Keratinocyte (primary cell): ENCODE data around the gene NDUFAF3.

Experiments
- EZH2 ChIP-seq: IDR thresholded peaks from one replicate; pipeline ENCODE4 v1.6.1; 2012; ENCODE audit warnings: inconsistent platforms, mild to moderate bottlenecking, low read length, moderate library complexity
- TF ChIP-seq, protein P1 (sequence below), 3 experiments: IDR thresholded peaks in 1 of 3; conservative IDR thresholded peaks in 1 of 3; optimal IDR thresholded peaks in 1 of 3; 2 replicates in 2 of 3; 3 replicates in 1 of 3; pipeline versions ENCODE3 to v1.5.1; 2011; ENCODE audit warnings: low read length in 3 of 3, mild to moderate bottlenecking in 3 of 3, moderate library complexity in 2 of 3, control low read depth in 1 of 3, inconsistent platforms in 1 of 3; ENCODE audit not compliant: insufficient read depth in 2 of 3; ENCODE audit errors: extremely low read depth in 1 of 3

DNA sequence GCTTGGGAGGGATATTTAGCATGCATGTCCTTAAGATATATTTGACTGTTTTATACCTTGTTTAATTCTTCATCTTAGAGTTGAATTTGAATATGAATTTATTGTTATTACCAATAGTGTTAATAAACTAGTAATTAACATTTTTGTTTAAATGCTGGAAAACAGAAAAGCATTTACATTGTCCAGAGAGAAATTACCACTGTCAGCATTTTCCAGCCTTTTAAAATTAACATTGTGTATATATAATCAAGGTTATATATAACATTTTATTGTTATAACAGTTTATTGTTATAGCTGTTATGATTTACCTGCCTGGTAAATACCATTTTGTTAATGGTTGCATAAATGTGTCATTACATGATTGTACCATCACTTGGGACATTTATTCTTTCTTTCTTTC, 39.9 kb upstream of the NDUFAF3 start:
- TF ChIP-seq EZH2: no peak
- TF ChIP-seq, protein P1, sequence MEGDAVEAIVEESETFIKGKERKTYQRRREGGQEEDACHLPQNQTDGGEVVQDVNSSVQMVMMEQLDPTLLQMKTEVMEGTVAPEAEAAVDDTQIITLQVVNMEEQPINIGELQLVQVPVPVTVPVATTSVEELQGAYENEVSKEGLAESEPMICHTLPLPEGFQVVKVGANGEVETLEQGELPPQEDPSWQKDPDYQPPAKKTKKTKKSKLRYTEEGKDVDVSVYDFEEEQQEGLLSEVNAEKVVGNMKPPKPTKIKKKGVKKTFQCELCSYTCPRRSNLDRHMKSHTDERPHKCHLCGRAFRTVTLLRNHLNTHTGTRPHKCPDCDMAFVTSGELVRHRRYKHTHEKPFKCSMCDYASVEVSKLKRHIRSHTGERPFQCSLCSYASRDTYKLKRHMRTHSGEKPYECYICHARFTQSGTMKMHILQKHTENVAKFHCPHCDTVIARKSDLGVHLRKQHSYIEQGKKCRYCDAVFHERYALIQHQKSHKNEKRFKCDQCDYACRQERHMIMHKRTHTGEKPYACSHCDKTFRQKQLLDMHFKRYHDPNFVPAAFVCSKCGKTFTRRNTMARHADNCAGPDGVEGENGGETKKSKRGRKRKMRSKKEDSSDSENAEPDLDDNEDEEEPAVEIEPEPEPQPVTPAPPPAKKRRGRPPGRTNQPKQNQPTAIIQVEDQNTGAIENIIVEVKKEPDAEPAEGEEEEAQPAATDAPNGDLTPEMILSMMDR (optimal IDR thresholded peaks at IDR 0.05 in 1 of 3, IDR thresholded peaks at IDR 0.05 in 1 of 3, conservative IDR thresholded peaks at IDR 0.05 in 1 of 3; ENCODE audit: extremely low read depth in 1 of 3, insufficient read depth in 2 of 3, low read length in 3 of 3): no peak
